22Rv1 (cell line): ENCODE results near the gene TBC1D5.

Experiments used
- ZFX ChIP-seq: fragments of 450-650 bp; IDR thresholded peaks from 2 replicates; pipeline ENCODE4 v1.6.1; 2017; ENCODE audit warnings: antibody characterized with exemption, borderline replicate concordance
- TF ChIP-seq, protein P1 (sequence below): fragments of 450-650 bp; IDR thresholded peaks from 2 replicates; pipeline ENCODE4 v1.5.1; 2017; ENCODE audit warnings: mild to moderate bottlenecking

DNA sequence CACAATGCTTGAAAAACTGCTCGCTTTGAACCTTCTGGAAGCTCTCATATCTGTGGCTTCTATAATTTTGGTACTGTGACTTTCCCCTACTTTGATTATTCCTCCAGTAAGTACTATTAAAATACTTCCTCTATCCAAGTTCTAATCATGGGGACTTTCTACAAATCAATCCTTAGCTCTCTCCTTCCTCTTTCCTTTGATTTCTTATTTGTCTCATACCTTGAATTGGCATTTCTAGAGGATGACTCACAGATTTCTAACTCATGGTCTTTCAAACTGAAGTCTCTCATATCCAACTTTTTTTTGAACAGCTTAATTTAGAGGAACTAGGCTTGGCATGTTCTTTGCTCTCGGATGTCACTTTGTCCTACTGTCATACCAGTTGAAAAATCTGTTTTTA lies 241.8 kb downstream of the TBC1D5 start:
- TF ChIP-seq, protein P1, sequence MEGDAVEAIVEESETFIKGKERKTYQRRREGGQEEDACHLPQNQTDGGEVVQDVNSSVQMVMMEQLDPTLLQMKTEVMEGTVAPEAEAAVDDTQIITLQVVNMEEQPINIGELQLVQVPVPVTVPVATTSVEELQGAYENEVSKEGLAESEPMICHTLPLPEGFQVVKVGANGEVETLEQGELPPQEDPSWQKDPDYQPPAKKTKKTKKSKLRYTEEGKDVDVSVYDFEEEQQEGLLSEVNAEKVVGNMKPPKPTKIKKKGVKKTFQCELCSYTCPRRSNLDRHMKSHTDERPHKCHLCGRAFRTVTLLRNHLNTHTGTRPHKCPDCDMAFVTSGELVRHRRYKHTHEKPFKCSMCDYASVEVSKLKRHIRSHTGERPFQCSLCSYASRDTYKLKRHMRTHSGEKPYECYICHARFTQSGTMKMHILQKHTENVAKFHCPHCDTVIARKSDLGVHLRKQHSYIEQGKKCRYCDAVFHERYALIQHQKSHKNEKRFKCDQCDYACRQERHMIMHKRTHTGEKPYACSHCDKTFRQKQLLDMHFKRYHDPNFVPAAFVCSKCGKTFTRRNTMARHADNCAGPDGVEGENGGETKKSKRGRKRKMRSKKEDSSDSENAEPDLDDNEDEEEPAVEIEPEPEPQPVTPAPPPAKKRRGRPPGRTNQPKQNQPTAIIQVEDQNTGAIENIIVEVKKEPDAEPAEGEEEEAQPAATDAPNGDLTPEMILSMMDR = no peak
- no peak for TF ChIP-seq ZFX
